HG03175 (cell line): ENCODE measurements around the gene C8G.

Experiments used
- ATAC-seq: cut with Tn5 transposase; IDR thresholded peaks from one replicate; pipeline ENCODE4 v1.9.1; 2021; ENCODE audit warnings: mild to moderate bottlenecking, moderate library complexity; ENCODE audit not compliant: unreplicated experiment

Gene C8G

GRCh38 chr9:136952876-136953770 lies 8.1 kb downstream of the C8G start:
- no peak for ATAC-seq

- no peak for ATAC-seq
Measured at GRCh38 chr9:136953771-136954269, 8.8 kb downstream of the C8G start.

GRCh38 chr9:136954270-136955083 lies 9.4 kb downstream of the C8G start:
- no peak for ATAC-seq

GRCh38 chr9:136955202-136955942 lies 10.3 kb downstream of the C8G start:
- no peak for ATAC-seq

GRCh38 chr9:136955943-136956335 lies 10.9 kb downstream of the C8G start:
- no peak for ATAC-seq

GRCh38 chr9:136956604-136957003 lies 11.6 kb downstream of the C8G start:
- no peak for ATAC-seq

GRCh38 chr9:136957461-136957860 lies 12.4 kb downstream of the C8G start:
- ATAC-seq, result no peak

GRCh38 chr9:136957901-136958300 lies 12.9 kb downstream of the C8G start:
- ATAC-seq, result no peak

- no peak for ATAC-seq
Measured at GRCh38 chr9:136958473-136958872, 13.4 kb downstream of the C8G start.

GRCh38 chr9:136958898-136959850 lies 14.1 kb downstream of the C8G start:
- no peak for ATAC-seq

GRCh38 chr9:136960212-136960937 lies 15.3 kb downstream of the C8G start:
- no peak for ATAC-seq

- no peak for ATAC-seq
Measured at GRCh38 chr9:136960938-136961275, 15.9 kb downstream of the C8G start.

- ATAC-seq, result no peak
Measured at GRCh38 chr9:136961279-136962065, 16.4 kb downstream of the C8G start.

GRCh38 chr9:136962163-136962562 lies 17.1 kb downstream of the C8G start:
- no peak for ATAC-seq

- ATAC-seq, result no peak
Measured at GRCh38 chr9:136962701-136963248, 17.7 kb downstream of the C8G start.

- no peak for ATAC-seq
Measured at GRCh38 chr9:136963341-136963740, 18.3 kb downstream of the C8G start.

GRCh38 chr9:136963751-136964150 lies 18.7 kb downstream of the C8G start:
- ATAC-seq, result no peak

GRCh38 chr9:136964171-136964689 lies 19.2 kb downstream of the C8G start:
- no peak for ATAC-seq
